Measurements from ENCODE around the gene SYCP3.

Gene SYCP3

GRCh38 chr12:101738920-101739665, at the start of gene SYCP3:
Gene SYCP3 (minus strand): TSS chr12:101739462. CDS start chr12:101737935, 1,527 bp downstream.
- no peak for DNase-seq (ENCODE audit: low read depth in 2 of 3, low spot score in 1 of 3)

DNA sequence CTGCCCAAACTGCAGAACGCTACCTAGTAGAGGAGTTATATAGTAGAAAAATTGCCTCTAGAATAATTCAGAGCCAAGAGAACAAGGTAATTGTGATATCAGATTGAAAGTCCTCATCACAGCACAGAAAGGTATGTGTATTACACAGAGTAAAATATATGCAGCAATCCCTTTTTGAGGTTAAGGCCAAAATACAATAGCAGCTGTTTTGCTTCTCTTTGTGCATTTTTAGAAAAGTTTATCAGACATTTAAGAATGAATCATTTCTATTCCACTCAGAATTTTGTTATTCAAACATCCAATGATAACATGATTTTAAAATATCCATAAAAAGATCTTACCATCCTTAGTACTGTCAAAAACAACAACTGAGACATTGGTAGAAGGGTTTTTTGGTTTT, 46.4 kb upstream of the SYCP3 start:
- no peak for DNase-seq (ENCODE audit: low read depth in 2 of 3, low spot score in 1 of 3)

DNA sequence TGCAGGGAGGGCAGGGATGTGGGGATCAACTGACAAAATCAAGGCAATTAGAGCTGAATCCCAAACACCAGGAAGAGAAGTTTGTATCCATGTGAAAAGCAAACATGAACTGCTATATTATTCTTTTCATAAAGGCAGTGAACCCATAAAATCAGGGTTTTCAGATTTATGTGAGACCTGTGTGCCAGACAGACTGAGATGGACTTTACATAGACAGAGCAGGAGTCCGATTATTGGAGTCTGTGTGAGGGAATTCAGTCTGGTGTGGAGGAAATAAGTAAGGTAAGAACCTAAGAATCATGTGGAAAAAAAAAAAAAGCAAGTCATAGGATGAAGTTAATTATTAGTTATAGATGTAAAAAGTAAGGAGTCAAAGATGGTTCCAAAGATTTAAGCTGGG, 45.1 kb upstream of the SYCP3 start:
- no peak for DNase-seq (ENCODE audit: low read depth in 2 of 3, low spot score in 1 of 3)

DNA sequence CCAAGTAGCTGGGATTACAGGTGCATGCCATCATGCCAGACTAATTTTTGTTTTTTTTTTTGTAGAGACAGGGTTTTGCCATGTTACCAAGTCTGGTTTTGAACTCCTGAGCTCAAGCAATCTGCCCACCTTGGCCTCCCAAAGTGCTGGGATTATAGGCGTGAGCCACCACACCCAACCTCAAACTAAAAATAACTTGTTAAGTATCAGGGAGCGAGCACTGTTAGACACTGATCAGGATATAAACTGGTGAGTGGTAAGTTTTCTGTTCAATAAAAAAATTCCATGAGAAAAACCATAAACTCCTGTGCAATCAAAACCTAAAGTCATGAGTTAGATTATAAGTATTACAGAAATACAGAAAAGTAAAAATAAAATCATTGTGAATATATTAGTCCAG, 44.6 kb upstream of the SYCP3 start:
- DNase-seq (ENCODE audit: low read depth in 2 of 3, low spot score in 1 of 3): no peak

DNA sequence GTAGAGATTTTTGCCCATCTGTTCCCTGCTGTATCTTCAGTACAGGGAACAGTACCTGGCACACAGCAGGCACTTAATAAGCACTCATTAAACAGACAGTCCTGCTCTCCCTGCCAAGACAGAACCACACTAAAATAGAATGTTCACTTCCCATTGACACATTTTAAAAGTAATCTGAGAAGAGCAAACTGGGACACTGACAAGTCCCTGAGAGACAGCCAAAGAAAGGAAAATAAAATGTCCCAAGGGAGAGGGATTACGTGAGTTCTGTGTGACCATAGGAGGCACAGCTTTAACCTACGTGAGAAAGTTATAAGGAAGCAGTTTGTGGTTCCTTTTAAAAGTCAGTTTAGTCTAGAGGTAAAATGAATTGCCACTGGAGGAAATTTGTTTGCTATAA, 43.9 kb upstream of the SYCP3 start:
- no peak for DNase-seq (ENCODE audit: low read depth in 2 of 3, low spot score in 1 of 3)

DNA sequence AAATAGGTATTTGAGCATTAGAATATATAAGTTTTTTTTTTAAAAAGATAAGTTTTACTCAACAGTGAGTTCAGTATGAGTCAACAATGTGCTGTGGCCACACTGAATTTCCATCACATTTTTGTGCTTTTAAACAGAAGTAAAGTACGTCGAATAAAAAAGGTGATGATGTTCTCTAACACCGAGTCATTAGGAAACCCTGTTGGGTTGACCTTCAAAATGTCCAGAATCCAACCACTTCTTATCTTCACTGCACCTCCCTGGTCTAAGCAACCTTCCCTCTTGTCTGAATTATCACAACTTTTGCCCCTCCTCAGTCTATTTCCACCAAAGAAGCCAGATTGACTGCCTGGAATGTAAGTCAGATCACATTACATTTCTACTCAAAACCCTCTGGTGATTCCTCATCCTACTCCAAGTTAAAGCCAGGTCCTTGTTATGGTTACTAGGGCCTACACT, 43.0 kb upstream of the SYCP3 start:
- no peak for DNase-seq (ENCODE audit: low read depth in 2 of 3, low spot score in 1 of 3)

GRCh38 chr12:101781834-101782233, 42.6 kb upstream of the SYCP3 start:
- no peak for DNase-seq (ENCODE audit: low read depth in 2 of 3, low spot score in 1 of 3)

DNA sequence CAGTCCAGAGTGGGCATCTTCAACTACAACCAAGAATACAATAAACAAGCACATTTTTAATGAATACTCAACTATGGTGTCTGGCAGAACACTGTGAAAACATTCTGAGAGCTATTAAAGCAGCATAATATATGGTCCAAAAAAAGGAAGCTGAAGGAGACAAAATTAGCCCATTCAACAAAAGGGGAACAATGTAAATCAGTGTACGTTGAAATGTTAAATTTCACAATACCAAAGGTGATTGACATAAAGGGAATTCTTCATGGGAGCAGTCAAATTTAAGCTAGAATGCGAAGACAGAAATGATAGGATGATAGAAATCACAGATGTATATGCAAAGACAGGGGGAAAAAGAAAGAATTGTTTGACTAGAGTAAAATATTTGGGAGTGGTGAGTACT, 41.3 kb upstream of the SYCP3 start:
- no peak for DNase-seq (ENCODE audit: low read depth in 2 of 3, low spot score in 1 of 3)

DNA sequence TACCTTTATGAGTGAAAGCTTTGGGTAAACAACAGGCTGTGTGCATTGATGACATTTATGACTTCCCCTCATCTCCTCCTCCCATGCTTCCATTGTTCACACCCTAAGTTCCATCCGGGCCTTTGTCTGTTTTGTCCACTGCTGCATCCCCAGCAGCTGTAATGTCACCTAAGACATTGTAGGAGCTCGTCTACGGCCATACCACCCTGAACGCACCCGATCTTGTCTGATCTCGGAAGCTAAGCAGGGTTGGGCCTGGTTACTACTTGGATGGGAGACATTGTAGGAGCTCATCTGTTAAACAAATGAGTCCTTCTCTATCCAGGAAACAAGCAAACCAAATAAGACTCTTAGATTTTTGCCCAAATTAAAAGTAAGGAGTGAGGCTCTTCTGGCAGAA, 40.4 kb upstream of the SYCP3 start:
- DNase-seq (ENCODE audit: low read depth in 2 of 3, low spot score in 1 of 3): no peak

- no peak for DNase-seq (ENCODE audit: low read depth in 2 of 3, low spot score in 1 of 3)
Measured at GRCh38 chr12:101779200-101779599, 39.9 kb upstream of the SYCP3 start.

GRCh38 chr12:101777978-101778377, 38.7 kb upstream of the SYCP3 start:
- DNase-seq (ENCODE audit: low read depth in 2 of 3, low spot score in 1 of 3): no peak

DNA sequence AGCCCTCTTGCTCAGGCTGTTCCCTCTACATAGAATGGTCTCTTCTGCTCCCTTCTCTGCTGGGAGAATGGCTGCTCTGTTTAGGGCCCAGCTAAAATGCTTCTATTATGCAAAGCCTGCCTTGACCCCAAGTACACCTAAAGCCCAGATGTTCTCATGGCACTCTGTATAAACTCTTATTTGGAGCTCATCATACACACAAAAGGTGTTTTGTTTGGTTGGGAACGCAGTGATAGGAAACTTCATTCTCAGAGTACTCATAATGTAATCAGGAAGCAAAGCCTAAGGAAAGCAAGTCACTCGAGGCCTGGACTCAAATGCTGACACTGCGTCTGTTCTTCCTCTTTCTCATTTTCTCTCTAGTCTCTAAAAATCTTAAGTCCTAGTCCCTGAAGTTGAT, 38.2 kb upstream of the SYCP3 start:
- no peak for DNase-seq (ENCODE audit: low read depth in 2 of 3, low spot score in 1 of 3)

DNA sequence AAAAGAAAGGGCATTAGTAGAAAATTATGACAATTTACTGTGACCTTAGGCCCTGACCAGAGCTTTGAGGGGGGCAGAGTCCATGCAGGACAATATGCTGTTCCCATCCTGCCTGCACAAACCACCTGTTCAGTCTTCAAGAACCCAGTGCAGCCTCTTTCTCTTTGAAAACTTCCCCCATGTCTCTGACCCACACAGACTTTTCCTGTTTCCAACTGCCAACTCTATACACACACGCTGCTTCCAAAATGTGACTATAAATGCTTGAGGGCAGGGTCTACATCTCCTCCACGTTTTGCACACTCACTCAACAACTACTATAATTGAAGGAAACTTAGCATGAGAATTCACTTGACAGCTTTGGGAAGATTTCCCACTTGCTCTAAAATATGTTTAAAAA, 36.6 kb upstream of the SYCP3 start:
- DNase-seq (ENCODE audit: low read depth in 2 of 3, low spot score in 1 of 3): no peak

DNA sequence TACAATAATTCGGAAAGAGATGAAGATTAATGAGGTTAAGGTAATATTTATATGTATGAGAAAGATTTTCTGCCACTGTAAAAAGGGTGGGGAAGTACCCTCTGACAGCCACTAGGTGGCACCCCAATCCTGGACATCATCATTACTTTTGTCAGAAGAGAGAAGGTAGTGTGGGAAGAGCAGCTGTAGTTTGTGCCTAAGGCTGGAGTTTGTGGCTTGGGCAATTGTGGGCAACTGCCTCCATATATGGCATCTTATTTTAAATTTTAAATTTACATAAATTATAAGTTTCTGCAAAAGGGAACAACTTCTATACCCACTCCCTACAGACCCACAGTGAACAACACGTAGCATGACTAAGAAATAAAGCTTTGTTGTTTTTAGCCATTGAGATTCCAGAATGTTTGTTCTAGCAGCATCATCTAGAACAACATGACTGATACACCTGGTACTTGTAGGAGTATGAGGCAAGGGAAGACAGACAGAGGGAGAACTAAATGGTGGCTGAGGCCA, 34.4 kb upstream of the SYCP3 start:
- DNase-seq (ENCODE audit: low read depth in 2 of 3, low spot score in 1 of 3): peak; percentile 30 to 62 (median 46)

- DNase-seq (ENCODE audit: low read depth in 2 of 3, low spot score in 1 of 3): no peak
Measured at GRCh38 chr12:101772012-101772775, 32.9 kb upstream of the SYCP3 start.

GRCh38 chr12:101769865-101770264, 30.6 kb upstream of the SYCP3 start:
- no peak for DNase-seq (ENCODE audit: low read depth in 2 of 3, low spot score in 1 of 3)

GRCh38 chr12:101768781-101769180, 29.5 kb upstream of the SYCP3 start:
- DNase-seq (ENCODE audit: low read depth in 2 of 3, low spot score in 1 of 3): no peak

- no peak for DNase-seq (ENCODE audit: low read depth in 2 of 3, low spot score in 1 of 3)
Measured at GRCh38 chr12:101767537-101767936, 28.3 kb upstream of the SYCP3 start.

- DNase-seq (ENCODE audit: low read depth in 2 of 3, low spot score in 1 of 3): no peak
Measured at GRCh38 chr12:101764051-101764792, 25.0 kb upstream of the SYCP3 start.

- DNase-seq (ENCODE audit: low read depth in 2 of 3, low spot score in 1 of 3): no peak
Measured at GRCh38 chr12:101763246-101763931, 24.1 kb upstream of the SYCP3 start.

- DNase-seq (ENCODE audit: low read depth in 2 of 3, low spot score in 1 of 3): no peak
Measured at GRCh38 chr12:101761781-101762180, 22.5 kb upstream of the SYCP3 start.
